Choroid plexus epithelial cell (primary cell): ENCODE measurements around the gene MYLK3.

Experiments
- DNase-seq: peaks from one replicate; pipeline ENCODE4 v3.0.0-alpha.2; 2010; ENCODE audit warnings: low read depth
- H3K4me3 ChIP-seq: 2 replicates; pipeline ENCODE4 v1.5.1; 2011; ENCODE audit warnings: low read depth, mild to moderate bottlenecking, control low read depth, low read length, moderate library complexity
- TF ChIP-seq, protein P1 (sequence below): conservative IDR thresholded peaks from 2 replicates; pipeline ENCODE4 v1.5.1; 2011; ENCODE audit warnings: low read depth, mild to moderate bottlenecking, control low read depth, inconsistent platforms, low read length, moderate library complexity

Gene MYLK3

DNA sequence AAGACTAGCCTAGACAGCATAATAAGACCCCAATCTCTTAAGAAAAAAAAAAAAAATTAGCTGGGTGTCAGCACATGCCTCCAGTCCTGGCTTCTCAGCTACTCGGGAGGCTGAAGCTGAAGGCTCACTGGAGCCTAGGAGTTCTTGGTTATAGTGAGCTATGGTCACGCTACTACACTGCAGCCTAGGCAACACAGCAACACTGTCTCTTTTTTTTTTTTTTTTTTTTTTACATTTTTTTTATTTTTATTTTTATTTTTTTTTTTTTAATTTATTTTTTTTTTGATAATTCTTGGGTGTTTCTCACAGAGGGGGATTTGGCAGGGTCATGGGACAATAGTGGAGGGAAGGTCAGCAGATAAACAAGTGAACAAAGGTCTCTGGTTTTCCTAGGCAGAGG lies 54.5 kb downstream of the MYLK3 start:
- no peak overlapping the region for H3K4me3 ChIP-seq
- DNase-seq: no peak
- TF ChIP-seq, protein P1, sequence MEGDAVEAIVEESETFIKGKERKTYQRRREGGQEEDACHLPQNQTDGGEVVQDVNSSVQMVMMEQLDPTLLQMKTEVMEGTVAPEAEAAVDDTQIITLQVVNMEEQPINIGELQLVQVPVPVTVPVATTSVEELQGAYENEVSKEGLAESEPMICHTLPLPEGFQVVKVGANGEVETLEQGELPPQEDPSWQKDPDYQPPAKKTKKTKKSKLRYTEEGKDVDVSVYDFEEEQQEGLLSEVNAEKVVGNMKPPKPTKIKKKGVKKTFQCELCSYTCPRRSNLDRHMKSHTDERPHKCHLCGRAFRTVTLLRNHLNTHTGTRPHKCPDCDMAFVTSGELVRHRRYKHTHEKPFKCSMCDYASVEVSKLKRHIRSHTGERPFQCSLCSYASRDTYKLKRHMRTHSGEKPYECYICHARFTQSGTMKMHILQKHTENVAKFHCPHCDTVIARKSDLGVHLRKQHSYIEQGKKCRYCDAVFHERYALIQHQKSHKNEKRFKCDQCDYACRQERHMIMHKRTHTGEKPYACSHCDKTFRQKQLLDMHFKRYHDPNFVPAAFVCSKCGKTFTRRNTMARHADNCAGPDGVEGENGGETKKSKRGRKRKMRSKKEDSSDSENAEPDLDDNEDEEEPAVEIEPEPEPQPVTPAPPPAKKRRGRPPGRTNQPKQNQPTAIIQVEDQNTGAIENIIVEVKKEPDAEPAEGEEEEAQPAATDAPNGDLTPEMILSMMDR: no peak

DNA sequence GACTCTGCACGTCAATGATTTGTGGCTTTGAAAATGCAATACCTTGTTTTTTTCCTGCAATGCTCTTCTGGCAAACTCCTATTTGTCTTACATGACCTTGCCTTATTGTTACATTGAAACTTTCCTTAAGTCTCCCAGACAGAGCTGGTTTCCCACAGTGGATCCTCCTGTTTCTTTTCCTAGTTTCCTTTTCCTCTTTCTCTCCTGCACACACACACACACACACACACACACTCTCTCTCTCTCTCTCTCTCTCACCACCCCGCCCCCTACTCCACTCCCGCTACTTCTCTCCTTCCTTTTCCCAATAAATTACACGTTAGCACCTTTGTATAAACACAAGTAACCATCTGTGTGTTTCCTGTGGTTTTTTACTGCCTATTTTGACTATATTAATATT lies 56.4 kb downstream of the MYLK3 start:
- TF ChIP-seq, protein P1: no peak
- DNase-seq: peak; percentile 67
- peak overlapping the region; percentile 7 for H3K4me3 ChIP-seq

- TF ChIP-seq, protein P1: no peak
- peak overlapping the region; percentile 93 for H3K4me3 ChIP-seq
- peak; percentile 67 for DNase-seq
Observed at GRCh38 chr16:46690281-46691178, 57.6 kb downstream of the MYLK3 start.

- TF ChIP-seq, protein P1: peak; percentile 74
- DNase-seq: peak; percentile 97
- H3K4me3 ChIP-seq: peak within 1 kb of the TSS; percentile 93
Observed at GRCh38 chr16:46689365-46690280, 58.5 kb downstream of the MYLK3 start, which contains the start of gene ORC6. TSS of gene ORC6 (plus strand) at chr16:46689659. CDS start at chr16:46689706, 47 bp downstream.

- TF ChIP-seq, protein P1: no peak
- peak; percentile 99 for DNase-seq
- H3K4me3 ChIP-seq: peak within 1 kb of the TSS; percentile 93
Observed at GRCh38 chr16:46688654-46689364, 59.3 kb downstream of the MYLK3 start, which contains the start of gene VPS35. TSS of gene VPS35 (minus strand) at chr16:46689178. CDS start at chr16:46689133, 45 bp downstream.

GRCh38 chr16:46688101-46688653 lies 60.0 kb downstream of the MYLK3 start:
- H3K4me3 ChIP-seq: peak overlapping the region; percentile 93
- DNase-seq: peak; percentile 35
- TF ChIP-seq, protein P1: peak; percentile 19
